B cell (primary cell): ENCODE results near the gene JMJD8.

Experiments used
- EZH2 ChIP-seq: IDR thresholded peaks from 2 replicates; pipeline ENCODE4 v1.6.1; 2012; ENCODE audit warnings: borderline replicate concordance, low read depth, mild to moderate bottlenecking, moderate library complexity, low read length; ENCODE audit not compliant: insufficient read depth, poor library complexity, severe bottlenecking
- TF ChIP-seq, protein P1 (sequence below): fragments of 200-600 bp; IDR thresholded peaks from one replicate; pipeline ENCODE4 v1.8.0; 2022; ENCODE audit warnings: antibody characterized with exemption, mild to moderate bottlenecking

- TF ChIP-seq, protein P1, sequence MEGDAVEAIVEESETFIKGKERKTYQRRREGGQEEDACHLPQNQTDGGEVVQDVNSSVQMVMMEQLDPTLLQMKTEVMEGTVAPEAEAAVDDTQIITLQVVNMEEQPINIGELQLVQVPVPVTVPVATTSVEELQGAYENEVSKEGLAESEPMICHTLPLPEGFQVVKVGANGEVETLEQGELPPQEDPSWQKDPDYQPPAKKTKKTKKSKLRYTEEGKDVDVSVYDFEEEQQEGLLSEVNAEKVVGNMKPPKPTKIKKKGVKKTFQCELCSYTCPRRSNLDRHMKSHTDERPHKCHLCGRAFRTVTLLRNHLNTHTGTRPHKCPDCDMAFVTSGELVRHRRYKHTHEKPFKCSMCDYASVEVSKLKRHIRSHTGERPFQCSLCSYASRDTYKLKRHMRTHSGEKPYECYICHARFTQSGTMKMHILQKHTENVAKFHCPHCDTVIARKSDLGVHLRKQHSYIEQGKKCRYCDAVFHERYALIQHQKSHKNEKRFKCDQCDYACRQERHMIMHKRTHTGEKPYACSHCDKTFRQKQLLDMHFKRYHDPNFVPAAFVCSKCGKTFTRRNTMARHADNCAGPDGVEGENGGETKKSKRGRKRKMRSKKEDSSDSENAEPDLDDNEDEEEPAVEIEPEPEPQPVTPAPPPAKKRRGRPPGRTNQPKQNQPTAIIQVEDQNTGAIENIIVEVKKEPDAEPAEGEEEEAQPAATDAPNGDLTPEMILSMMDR = no peak
- no peak for TF ChIP-seq EZH2
These were observed 3.0 kb downstream of the JMJD8 start for GRCh38 chr16:680967-681745.
